ENCODE data around the gene MAN1A2. TPM values are rescaled to one million over a fixed set of nuclear protein-coding genes. Genes with fewer than 3 reads are reported as not detected.

Gene MAN1A2
- total RNA-seq, 1 experiment from 2014 or later = 21.1 TPM

- POLR2A ChIA-PET (ENCODE audit: unreplicated experiment) = no interaction called here
- Histone ChIP-seq H3K9me2 (replicated peaks; ENCODE audit: low read length) (no peaks in the 10 kb centered on the region), H3K36me3 (ENCODE audit: low read depth, low read length) (no peaks in the 10 kb centered on the region), H3K27me3 (ENCODE audit: low read length) (no peaks in the 10 kb centered on the region), H3K79me2 (ENCODE audit: low read length) (no peaks in the 10 kb centered on the region), H3K4me1 (ENCODE audit: insufficient read depth, low read length) (no peaks in the 10 kb centered on the region), H3F3A (ENCODE audit: low read length, unreplicated experiment) (no peaks in the 10 kb centered on the region), H3K27ac (ENCODE audit: low read length) (no peak overlapping the region), H3K9ac (ENCODE audit: low read length) (no peak overlapping the region), H3K4me2 (ENCODE audit: low read length) (no peak overlapping the region), H3K9me3 (ENCODE audit: low read length) (no peaks in the 10 kb centered on the region), H4K20me1 (ENCODE audit: low read length) (no peaks in the 10 kb centered on the region), H2AFZ (ENCODE audit: low read length) (no peak overlapping the region), H3K4me3 (ENCODE audit: low read length) (no peak overlapping the region)
- DNase-seq (no peak), ATAC-seq (no peak)
- no peak for TF ChIP-seq EZH2phosphoT487 (IDR thresholded peaks at IDR 0.05; ENCODE audit: borderline replicate concordance, low read length)
- TF ChIP-seq CTCF (conservative IDR thresholded peaks at IDR 0.05; ENCODE audit: low read depth, low read length) = no peak
- no peak for TF ChIP-seq EZH2 (IDR thresholded peaks at IDR 0.05; ENCODE audit: low read length, unreplicated experiment)
- CTCF ChIA-PET = interaction anchor here (0.7 kb wide), 1 partner anchor 1022 kb away, joined by 4 read pairs; no protein-coding TSS in a partner anchor
- BruUV-seq (replicated peaks) = no TSS peak
- intact Hi-C loops (cut with micrococcal nuclease) = no loop called here
Observed at GRCh38 chr1:117546467-117546866, 179.2 kb downstream of the MAN1A2 start.

GRCh38 chr1:117553471-117553870 lies 186.2 kb downstream of the MAN1A2 start:
- CTCF ChIA-PET = no interaction called here

More at GRCh38 chr1:117553471-117553870, 186.2 kb downstream of the MAN1A2 start:
- Histone ChIP-seq H3K27me3 (ENCODE audit: low read length) (0 out of 2 replicates have a peak, but pooled peaks cover 3% of the 10 kb centered on the region), H3K27ac (ENCODE audit: low read length) (no peak overlapping the region), H3K4me1 (ENCODE audit: insufficient read depth, low read length) (no peaks in the 10 kb centered on the region), H3K36me3 (ENCODE audit: low read depth, low read length) (no peaks in the 10 kb centered on the region), H3K9me3 (ENCODE audit: low read length) (no peaks in the 10 kb centered on the region), H3K79me2 (ENCODE audit: low read length) (no peaks in the 10 kb centered on the region), H4K20me1 (ENCODE audit: low read length) (no peaks in the 10 kb centered on the region), H3K9ac (ENCODE audit: low read length) (no peak overlapping the region), H3F3A (ENCODE audit: low read length, unreplicated experiment) (no peaks in the 10 kb centered on the region), H3K4me3 (ENCODE audit: low read length) (no peak overlapping the region), H3K9me2 (replicated peaks; ENCODE audit: low read length) (no peaks in the 10 kb centered on the region), H2AFZ (ENCODE audit: low read length) (no peak overlapping the region), H3K4me2 (ENCODE audit: low read length) (no peak overlapping the region)
- no TSS peak for BruUV-seq (replicated peaks)
- POLR2A ChIA-PET (ENCODE audit: unreplicated experiment) = no interaction called here
- intact Hi-C loops (cut with micrococcal nuclease) = no loop called here
- DNase-seq = no peak
- TF ChIP-seq CTCF (conservative IDR thresholded peaks at IDR 0.05; ENCODE audit: low read depth, low read length) = no peak
- no peak for TF ChIP-seq EZH2 (IDR thresholded peaks at IDR 0.05; ENCODE audit: low read length, unreplicated experiment)
- no peak for TF ChIP-seq EZH2phosphoT487 (IDR thresholded peaks at IDR 0.05; ENCODE audit: borderline replicate concordance, low read length)
- no peak for ATAC-seq
